GM12873 (cell line): ENCODE results near the gene CRACDL.

Source experiments
- TF ChIP-seq, protein P1 (sequence below): IDR thresholded peaks from 2 replicates; pipeline ENCODE4 v1.5.1; 2012; ENCODE audit warnings: low read depth, mild to moderate bottlenecking, moderate library complexity, low read length, control low read depth; ENCODE audit not compliant: insufficient read depth; ENCODE audit errors: missing control alignments

CRACDL gene

DNA sequence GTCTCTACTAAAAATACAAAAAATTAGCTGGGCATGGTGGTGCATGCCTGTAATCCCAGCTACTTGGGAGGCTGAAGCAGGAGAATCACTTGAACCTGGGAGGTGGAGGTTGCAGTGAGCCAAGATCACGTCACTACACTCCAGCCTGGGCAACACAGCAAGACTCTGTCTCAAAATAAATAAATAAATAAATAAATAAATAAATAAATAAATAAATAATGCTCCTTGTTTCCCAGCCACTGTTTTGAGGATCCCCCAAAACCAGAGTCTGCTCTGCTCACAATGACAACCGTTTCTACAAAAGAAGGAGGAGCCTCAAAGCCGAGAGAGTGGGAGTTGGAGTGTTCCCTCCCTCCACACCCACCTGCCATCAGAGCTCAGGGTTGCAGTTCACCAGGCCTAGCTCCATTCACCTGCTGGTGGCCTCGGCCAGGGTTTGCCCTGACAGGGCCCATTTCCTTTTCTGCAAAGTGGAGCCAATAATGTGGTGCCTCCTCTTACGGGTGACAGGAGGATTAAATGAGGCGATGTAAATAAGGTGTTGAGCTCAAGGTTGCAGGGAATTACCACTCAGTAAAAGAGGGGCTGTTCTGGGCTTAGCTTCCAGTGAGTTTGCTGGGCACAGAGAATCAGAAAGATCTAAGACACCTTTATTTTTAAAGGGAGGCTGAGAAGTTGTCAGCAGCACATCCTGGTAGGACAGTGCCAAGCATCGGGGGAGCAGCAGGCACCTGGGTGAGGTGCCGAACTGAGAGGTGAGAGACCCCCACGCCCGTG lies 25.5 kb downstream of the CRACDL start:
- TF ChIP-seq, protein P1, sequence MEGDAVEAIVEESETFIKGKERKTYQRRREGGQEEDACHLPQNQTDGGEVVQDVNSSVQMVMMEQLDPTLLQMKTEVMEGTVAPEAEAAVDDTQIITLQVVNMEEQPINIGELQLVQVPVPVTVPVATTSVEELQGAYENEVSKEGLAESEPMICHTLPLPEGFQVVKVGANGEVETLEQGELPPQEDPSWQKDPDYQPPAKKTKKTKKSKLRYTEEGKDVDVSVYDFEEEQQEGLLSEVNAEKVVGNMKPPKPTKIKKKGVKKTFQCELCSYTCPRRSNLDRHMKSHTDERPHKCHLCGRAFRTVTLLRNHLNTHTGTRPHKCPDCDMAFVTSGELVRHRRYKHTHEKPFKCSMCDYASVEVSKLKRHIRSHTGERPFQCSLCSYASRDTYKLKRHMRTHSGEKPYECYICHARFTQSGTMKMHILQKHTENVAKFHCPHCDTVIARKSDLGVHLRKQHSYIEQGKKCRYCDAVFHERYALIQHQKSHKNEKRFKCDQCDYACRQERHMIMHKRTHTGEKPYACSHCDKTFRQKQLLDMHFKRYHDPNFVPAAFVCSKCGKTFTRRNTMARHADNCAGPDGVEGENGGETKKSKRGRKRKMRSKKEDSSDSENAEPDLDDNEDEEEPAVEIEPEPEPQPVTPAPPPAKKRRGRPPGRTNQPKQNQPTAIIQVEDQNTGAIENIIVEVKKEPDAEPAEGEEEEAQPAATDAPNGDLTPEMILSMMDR, result no peak

DNA sequence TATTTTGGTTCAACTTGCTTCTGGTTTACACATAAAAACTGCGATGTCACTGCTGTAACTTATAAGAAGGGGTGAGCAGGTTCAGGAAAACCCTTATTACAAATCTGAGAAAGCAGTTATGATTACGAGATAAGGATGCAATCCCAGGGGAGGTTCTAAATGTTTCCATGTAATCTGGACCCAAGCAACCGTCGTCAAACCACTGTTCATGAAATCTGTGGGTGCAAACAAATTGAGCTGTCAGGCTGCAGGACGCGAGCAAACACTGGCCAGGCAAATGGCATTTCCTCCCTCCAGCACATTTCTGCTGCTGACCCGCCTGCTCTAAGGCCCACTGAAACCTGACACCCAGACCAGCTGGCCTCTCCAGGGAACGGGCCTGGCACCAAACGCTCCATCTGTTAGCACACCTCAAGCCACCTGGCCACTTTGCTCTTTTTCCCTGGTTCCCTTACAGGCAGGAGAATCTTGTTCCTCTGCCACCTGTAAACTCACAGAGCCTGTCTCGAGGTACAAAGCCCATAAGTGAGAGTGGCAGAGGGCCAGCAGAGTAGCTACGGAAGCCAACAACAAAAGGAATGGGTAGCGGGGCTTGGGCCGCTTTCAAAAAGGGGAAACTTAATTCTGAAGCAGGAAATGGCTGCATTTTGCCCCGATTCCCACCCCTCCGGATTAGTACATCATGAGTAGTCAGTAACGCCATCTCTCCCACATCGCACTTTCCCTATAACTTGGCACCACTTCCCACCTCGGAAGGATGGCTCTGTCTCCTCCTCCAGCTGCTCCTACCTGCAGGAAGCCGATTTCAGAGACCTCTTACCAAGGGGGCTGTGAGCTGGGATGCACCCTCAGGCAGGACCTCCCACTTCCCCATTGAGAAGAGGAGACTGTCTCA lies 26.5 kb downstream of the CRACDL start:
- TF ChIP-seq, protein P1, result no peak

DNA sequence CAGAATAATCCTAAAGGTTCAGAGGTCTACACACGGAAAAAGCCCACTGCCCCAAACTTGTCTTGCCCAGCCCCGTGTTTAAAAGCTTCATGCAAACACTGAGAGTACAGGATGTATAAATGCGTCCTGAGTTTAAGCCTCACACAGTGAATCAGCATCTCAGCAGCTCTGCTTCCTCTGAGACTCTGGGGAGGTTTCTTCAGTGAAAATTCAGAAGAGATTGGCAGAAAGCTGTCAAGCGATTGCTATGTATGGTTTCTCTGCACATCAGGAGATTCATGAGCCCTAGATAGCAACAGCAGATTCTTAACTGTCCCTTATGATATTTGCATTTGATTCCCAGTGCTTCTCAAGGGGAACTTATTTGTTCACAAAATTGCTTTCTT lies 27.1 kb downstream of the CRACDL start:
- TF ChIP-seq, protein P1, result no peak

DNA sequence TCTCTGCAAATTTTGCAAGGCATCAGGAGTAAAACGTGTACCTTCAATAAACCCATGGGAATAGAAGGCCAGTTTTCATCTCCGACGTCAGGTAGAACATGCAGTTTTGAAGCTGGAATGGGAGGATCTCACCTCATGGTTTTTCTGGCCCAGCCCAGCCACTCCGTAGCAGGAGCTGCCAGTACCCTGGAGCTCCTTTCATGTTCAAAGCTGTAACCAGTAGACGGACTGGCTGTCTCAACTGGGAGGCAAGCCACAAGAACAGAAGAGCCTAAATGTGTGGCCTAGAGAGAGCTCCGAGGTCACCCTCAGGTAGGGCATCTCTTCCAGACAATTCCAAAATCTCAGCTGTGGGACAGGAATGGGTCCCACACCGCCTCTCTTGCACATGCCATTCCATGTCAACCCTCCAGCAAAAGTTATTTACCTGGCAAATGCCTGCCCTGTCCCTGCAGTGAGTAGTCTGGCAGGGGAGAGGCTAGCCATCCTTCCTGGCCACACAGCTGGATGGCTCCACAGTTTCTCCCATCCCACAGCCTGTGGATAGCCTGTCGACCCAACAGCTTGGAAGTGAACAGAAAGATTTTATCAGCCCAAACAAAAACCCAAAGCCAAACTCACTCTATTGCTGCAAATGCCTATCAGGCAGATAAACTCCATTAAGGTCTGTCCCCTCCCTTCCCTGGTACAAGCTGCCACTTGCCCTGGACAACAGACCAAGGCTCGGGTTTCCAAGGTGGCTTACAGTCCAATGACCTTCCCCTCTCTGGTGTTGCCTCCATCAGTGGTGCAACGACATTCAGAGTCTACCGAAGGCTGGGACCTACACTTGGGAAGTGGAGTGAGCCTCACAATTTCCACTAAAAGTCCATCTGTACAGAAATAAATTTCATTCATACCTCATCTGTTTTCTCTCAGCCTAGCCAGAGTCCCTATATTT lies 27.8 kb downstream of the CRACDL start:
- TF ChIP-seq, protein P1, result no peak

DNA sequence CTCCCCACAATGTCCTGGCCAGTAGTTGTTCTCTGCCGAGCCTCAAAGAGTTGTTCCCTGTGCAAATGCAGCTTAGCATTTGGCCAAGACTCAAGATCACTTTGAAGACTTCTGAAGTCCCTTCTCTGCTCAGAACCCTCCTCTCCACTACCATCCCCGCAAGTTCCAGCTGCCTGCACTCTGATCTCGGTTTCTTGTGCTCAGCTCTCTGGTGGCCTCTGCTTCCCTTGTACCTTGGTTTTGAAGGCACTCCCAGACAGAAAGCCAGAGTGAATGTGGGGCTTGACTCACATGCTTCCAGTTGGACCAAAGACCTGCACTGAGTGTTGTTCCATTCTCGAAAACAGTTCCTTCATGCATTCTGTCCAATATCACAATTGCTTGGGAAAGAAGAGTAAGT lies 28.6 kb downstream of the CRACDL start:
- TF ChIP-seq, protein P1, result no peak

DNA sequence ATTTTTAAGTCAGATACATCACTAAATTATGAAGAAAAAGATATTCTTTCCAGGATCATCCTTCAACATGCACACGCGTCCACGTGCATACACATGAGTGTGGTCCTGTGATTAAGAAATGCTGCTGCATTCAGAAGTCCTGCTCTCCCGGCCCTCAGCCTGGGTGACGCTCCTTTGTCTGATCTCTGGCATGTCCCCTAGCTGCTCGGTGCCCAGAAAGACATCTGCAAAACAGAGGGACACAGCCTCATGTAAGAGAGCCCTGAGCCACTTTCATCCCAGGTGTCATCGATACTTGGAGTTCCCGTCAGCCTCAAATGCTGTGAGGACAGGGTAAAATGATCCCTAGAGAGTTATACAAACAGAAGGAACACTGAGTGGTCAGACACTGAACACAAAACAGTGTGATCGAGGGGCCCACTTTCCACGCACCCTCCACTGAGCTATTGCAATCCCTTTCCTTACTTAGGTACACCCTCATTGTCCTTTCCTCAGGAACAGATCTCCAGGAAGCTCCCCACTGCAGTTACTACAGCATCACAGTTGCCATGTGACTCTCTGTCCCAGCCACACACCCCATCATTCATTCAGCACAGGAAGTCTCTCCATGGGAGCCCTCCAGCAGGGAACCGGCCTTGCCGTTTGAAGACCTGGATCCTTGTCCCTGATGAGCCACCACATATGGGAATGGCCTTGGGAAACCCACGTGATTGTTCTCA lies 32.1 kb downstream of the CRACDL start:
- TF ChIP-seq, protein P1, result no peak
